HG03280 (cell line): ENCODE data around the gene GCLM.

ENCODE experiments used
- ATAC-seq: cut with Tn5 transposase; IDR thresholded peaks from one replicate; pipeline ENCODE4 v1.9.1; 2021; ENCODE audit warnings: mild to moderate bottlenecking, moderate library complexity; ENCODE audit not compliant: unreplicated experiment

GCLM gene

DNA sequence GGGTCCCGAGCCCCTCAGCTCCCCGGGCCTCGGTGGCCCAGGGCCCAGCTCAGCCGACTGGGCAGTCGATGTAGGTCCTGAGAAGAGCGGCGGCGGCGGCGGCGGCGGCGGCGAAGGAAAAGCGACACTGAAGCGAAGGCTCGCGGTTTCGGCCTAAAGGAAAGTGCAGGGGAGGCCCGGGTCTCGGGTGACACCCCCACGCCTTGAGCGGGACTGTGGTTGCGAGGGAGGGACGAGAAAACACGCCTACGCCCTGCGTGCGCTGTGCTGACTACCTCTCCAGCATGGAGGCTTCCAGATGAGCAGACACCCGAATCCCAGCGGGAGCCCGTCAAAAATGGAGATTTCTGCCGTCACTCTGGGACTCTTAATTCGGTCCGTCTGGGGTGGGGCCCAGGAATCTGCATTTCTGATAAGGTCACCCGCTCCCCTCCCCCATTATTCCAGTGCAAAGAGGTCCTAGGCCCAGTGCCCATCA is 61.4 kb downstream of the GCLM start:
- ATAC-seq, result peak; percentile 13

- peak; percentile 66 for ATAC-seq
Observed at GRCh38 chr1:93846992-93847810, 62.0 kb downstream of the GCLM start.

GRCh38 chr1:93846206-93846991 is 62.8 kb downstream of the GCLM start:
- peak; percentile 61 for ATAC-seq

GRCh38 chr1:93845538-93846205 is 63.6 kb downstream of the GCLM start:
- peak; percentile 5 for ATAC-seq

DNA sequence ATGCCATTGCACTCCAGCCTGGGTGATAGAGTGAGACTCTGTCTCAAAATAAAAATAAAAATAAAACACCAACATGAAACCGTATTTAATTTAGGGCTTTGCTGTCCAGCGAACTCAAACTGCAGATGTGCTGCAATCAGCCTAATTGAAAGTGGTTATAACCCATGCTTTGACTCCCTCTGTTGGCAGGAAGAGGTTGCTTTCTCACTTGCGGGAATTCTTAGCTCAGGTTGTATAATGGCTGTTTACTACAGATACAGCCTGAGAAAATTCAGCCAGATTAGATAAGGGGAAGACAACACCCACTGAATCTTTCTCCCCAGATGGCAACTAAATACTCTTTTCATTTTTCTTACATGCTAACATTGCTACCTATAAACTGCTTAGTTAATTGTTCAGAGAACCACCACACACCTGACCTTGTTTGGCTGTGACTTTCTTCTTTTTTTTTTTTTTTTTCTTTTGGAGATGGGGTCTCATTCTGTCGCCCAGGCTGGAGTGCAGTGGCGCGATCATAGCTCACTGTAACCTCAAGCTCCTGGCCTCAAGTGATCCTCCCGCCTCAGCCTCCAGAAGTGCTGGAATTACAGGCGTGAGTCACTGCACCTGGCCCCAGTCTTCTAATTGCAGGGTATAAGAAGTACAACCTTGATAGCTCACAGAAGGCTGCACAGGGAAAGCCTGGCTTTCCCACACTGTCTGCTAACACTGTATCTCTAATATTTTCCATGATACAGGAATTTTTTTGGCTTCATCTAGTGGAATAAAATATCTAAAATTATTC is 64.8 kb downstream of the GCLM start:
- no peak for ATAC-seq

GRCh38 chr1:93842750-93843500 is 66.3 kb downstream of the GCLM start:
- no peak for ATAC-seq

DNA sequence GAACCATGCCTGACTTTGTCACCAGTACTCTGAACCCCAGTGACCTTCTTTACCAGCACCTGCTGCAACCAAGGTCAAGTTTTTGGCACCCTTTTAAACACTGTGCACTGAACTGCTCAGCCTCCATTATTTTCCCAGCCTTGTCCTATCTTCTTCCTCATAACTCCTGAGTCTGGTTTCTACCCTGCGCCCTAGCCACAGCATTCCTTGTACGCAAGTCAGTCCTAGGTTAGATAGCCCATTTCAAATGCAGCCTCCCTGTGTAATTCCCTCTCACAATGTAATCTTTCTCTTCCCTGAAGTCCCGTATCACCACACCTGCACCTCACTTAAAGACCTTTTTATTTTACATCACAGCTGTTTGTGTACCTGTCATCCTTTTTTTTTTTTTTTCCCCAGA is 67.5 kb downstream of the GCLM start:
- ATAC-seq, result no peak

- no peak for ATAC-seq
Observed at GRCh38 chr1:93840956-93841482, 68.2 kb downstream of the GCLM start.

DNA sequence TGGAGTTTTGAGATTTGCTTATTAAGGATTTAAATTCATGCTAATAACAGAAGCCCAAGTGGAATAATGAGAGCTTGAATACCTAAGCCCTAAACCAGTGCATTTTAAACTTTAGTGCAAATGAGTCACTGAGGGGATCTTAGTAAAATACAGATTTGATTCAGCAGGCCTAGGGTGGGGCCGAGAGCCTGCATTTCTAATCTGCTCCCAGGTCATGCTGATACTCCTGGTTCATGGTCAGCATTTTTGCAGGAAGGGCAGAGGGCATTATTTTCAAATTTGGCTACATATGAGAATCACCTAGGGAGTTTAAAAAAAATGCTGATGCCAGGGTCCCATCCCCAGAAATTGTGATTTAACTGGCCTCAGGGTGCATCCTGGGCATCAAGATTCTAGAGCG is 69.5 kb downstream of the GCLM start:
- no peak for ATAC-seq

GRCh38 chr1:93839307-93839706 is 69.9 kb downstream of the GCLM start:
- no peak for ATAC-seq

- ATAC-seq, result no peak
Observed at GRCh38 chr1:93837961-93838360, 71.3 kb downstream of the GCLM start.
